HepG2 (cell line): Measurements from ENCODE around the gene CSMD2. TPM values are rescaled to one million over a fixed set of nuclear protein-coding genes. Genes with fewer than 3 reads are reported as not detected.

Source experiments
- ATAC-seq: fragments of 200-7000 bp; cut with Tn5 transposase; 3 replicates; pipeline ENCODE4 v1.9.1; 2020; ENCODE audit warnings: mild to moderate bottlenecking, moderate library complexity
- BruUV-seq: library from RNA; stranded (reverse); fragments of 400-500 nt; replicated peaks from 2 replicates; lab custom pipeline; 2021; lab: Mats Ljungman, UMichigan
- CTCF ChIA-PET: fragments of 300-600 bp; formaldehyde crosslinking; extraction: SDS; loops from one replicate; lab custom pipeline; 2021; ENCODE audit warnings: low total read pairs, inconsistent platforms, low intra/inter-chr PET ratio; lab: Yijun Ruan, JAX
- POLR2A ChIA-PET: fragments of 350-600 bp; sonication (Branson Sonifier 250); formaldehyde crosslinking; loops from one replicate; lab custom pipeline; 2020; ENCODE audit warnings: antibody characterized with exemption, inconsistent platforms; lab: Yijun Ruan, JAX
- DNase-seq: peaks from one replicate; pipeline ENCODE4 v3.0.0-alpha.2; 2015; ENCODE audit warnings: low spot score
- FAIRE-seq: peaks from 3 replicates; lab custom pipeline; 2011; peaks lifted over from hg19 to GRCh38; lab: Jason Lieb, UNC
- H2AFZ ChIP-seq: one replicate; pipeline ENCODE4 v1.6.1; 2011; ENCODE audit warnings: low read length, inconsistent platforms
- H3K27ac ChIP-seq: fragments of 300-600 bp; 3 replicates; pipeline ENCODE4 v1.8.0; 2011; ENCODE audit warnings: mixed run types, mild to moderate bottlenecking, mixed read lengths, low read length, inconsistent platforms; ENCODE audit not compliant: insufficient read depth; ENCODE audit errors: extremely low read length
- H3K27me3 ChIP-seq, 2 experiments: fragments of 200-600 bp in 1 of 2; 2 replicates in 1 of 2; 3 replicates in 1 of 2; pipeline versions ENCODE4 v1.6.0 to v1.8.0; 2011; ENCODE audit warnings: low read length in 2 of 2, mild to moderate bottlenecking in 2 of 2, moderate library complexity in 2 of 2, inconsistent platforms in 1 of 2; ENCODE audit not compliant: insufficient read depth in 2 of 2, control insufficient read depth in 1 of 2
- H3K36me3 ChIP-seq, 2 experiments: fragments of 200-600 bp in 1 of 2; replicated peaks in 1 of 2; 2 replicates in 1 of 2; 3 replicates in 1 of 2; pipeline versions ENCODE4 v1.5.1 to v1.8.0; 2011; ENCODE audit warnings: low read length in 2 of 2, inconsistent platforms in 1 of 2; ENCODE audit not compliant: insufficient read depth in 2 of 2, control insufficient read depth in 1 of 2
- H3K4me1 ChIP-seq: 2 replicates; pipeline ENCODE4 v1.5.1; 2012; ENCODE audit warnings: low read length, inconsistent platforms; ENCODE audit not compliant: insufficient read depth
- H3K4me2 ChIP-seq: 2 replicates; pipeline ENCODE4 v1.6.0; 2011; ENCODE audit warnings: low read depth, low read length, inconsistent platforms
- H3K4me3 ChIP-seq, 3 experiments: fragments of 200-600 bp in 1 of 3; sonication (generic), shearing (Covaris generic) in 1 of 3; replicated peaks in 1 of 3; 2 replicates each; pipeline ENCODE4 v1.5.1; 2011 to 2016; ENCODE audit warnings: low read length in 3 of 3, inconsistent platforms in 2 of 3, low read depth in 2 of 3, mild to moderate bottlenecking in 2 of 3, control low read depth in 1 of 3, mixed read lengths in 1 of 3; ENCODE audit not compliant: insufficient read depth in 1 of 3
- H3K79me2 ChIP-seq: one replicate; pipeline ENCODE4 v1.6.1; 2011; ENCODE audit warnings: low read length, inconsistent platforms; ENCODE audit not compliant: insufficient read depth
- H3K9ac ChIP-seq: 2 replicates; pipeline ENCODE4 v1.6.0; 2011; ENCODE audit warnings: mild to moderate bottlenecking, low read depth, low read length, inconsistent platforms; ENCODE audit not compliant: insufficient read depth
- H3K9me3 ChIP-seq: 2 replicates; pipeline ENCODE4 v1.5.1; 2012; ENCODE audit warnings: mild to moderate bottlenecking, low read length
- H4K20me1 ChIP-seq: 2 replicates; pipeline ENCODE4 v1.6.0; 2011; ENCODE audit warnings: inconsistent platforms, mild to moderate bottlenecking, low read length, moderate library complexity; ENCODE audit not compliant: insufficient read depth
- HNF4A ChIP-seq: sonication (generic); formaldehyde crosslinking; IDR thresholded peaks from 2 replicates; pipeline ENCODE4 v1.4.0; 2020; ENCODE audit warnings: missing genetic modification reagents
- NCOA1 ChIP-seq: sonication (generic); formaldehyde crosslinking; IDR thresholded peaks from 2 replicates; pipeline ENCODE4 v1.9.0; 2021; ENCODE audit warnings: missing genetic modification reagents
- SRSF9 ChIP-seq: fragments of 200-400 bp; formaldehyde crosslinking; IDR thresholded peaks from 2 replicates; pipeline ENCODE4 v1.6.1; 2018; ENCODE audit warnings: borderline replicate concordance, mild to moderate bottlenecking, low read depth, low read length; ENCODE audit not compliant: insufficient read depth, poor library complexity, severe bottlenecking
- TARDBP ChIP-seq: sonication (generic); formaldehyde crosslinking; IDR thresholded peaks from 2 replicates; pipeline ENCODE4 v1.8.0; 2022; ENCODE audit warnings: mild to moderate bottlenecking, missing genetic modification reagents
- TMF1 ChIP-seq: sonication (generic); formaldehyde crosslinking; IDR thresholded peaks from 2 replicates; pipeline ENCODE4 v1.8.1; 2022; ENCODE audit warnings: low read depth, missing genetic modification reagents
- TOPORS ChIP-seq: sonication (generic); formaldehyde crosslinking; IDR thresholded peaks from 2 replicates; pipeline ENCODE4 v1.8.0; 2023; ENCODE audit warnings: mild to moderate bottlenecking, missing genetic modification reagents
- TRIM24 ChIP-seq: sonication (generic); formaldehyde crosslinking; IDR thresholded peaks from 2 replicates; pipeline ENCODE4 v1.8.0; 2022; ENCODE audit warnings: mild to moderate bottlenecking, missing genetic modification reagents
- TSC22D2 ChIP-seq: sonication (generic); formaldehyde crosslinking; IDR thresholded peaks from 2 replicates; pipeline ENCODE4 v1.5.1; 2020; ENCODE audit warnings: missing genetic modification reagents, mild to moderate bottlenecking, borderline replicate concordance
- ZNF335 ChIP-seq: sonication (generic); formaldehyde crosslinking; IDR thresholded peaks from 2 replicates; pipeline ENCODE4 v1.4.0; 2020; ENCODE audit warnings: missing genetic modification reagents
- ZNF446 ChIP-seq: sonication (generic); formaldehyde crosslinking; IDR thresholded peaks from 2 replicates; pipeline ENCODE4 v1.5.0; 2020; ENCODE audit warnings: mild to moderate bottlenecking, missing genetic modification reagents
- ZNF709 ChIP-seq: sonication (generic); formaldehyde crosslinking; IDR thresholded peaks from 2 replicates; pipeline ENCODE4 v1.5.0; 2020; ENCODE audit warnings: mild to moderate bottlenecking, missing genetic modification reagents
- whole genome bisulfite sequencing: methylation state at CpG from one replicate; pipeline ENCODE4 v1.1.6; 2017; ENCODE audit warnings: low lambda C conversion rate; 5-methylcytosine and 5-hydroxymethylcytosine counted together
- in situ Hi-C: cut with HindIII; loops from 2 replicates; pipeline ENCODE4 v1.10.0; 2017; ENCODE audit warnings: low pct_unique_long_range_greater_than_20kb; ENCODE audit not compliant: extremely low pct_ligation_motif_present
- intact Hi-C: fragments of 100-400 bp; cut with micrococcal nuclease; formaldehyde crosslinking; loops from one replicate; pipeline ENCODE4 v1.10.0; 2022; ENCODE audit not compliant: unreplicated experiment
- polyA plus RNA-seq, 8 experiments: library from polyadenylated mRNA; depleted of rRNA in 3 of 8; stranded (reverse) in 7 of 8; unstranded in 1 of 8; fragments of >200 nt; fragmentation: Illumina TruSeq in 4 of 8; extraction: Trizol in 4 of 8; gene quantifications; 2 replicates each; pipeline versions ENCODE4 v1.2.1 to v1.2.3, GENCODE V29; 2011 to 2016; ENCODE audit warnings: low read depth in 4 of 8, missing spikeins in 1 of 8, mixed read lengths in 1 of 8; ENCODE audit not compliant: insufficient read depth in 1 of 8
- total RNA-seq, 5 experiments: library from RNA; depleted of rRNA; stranded (reverse); fragments of >200 nt; fragmentation: Illumina TruSeq; extraction: Trizol; gene quantifications; 2 replicates each; pipeline ENCODE4 v1.2.3, GENCODE V29; 2016; ENCODE audit warnings: low read depth in 1 of 5
- TF ChIP-seq, protein P1 (sequence below): IDR thresholded peaks from 2 replicates; pipeline ENCODE4 v1.6.1; 2012; ENCODE audit warnings: low read depth, low read length, improper control_type of control experiment

Gene CSMD2
- total and polyA plus RNA-seq, 2 of the 13 experiments (the other 11 are each of a cell fraction or from before 2014, with no cell fraction given) = not detected

DNA sequence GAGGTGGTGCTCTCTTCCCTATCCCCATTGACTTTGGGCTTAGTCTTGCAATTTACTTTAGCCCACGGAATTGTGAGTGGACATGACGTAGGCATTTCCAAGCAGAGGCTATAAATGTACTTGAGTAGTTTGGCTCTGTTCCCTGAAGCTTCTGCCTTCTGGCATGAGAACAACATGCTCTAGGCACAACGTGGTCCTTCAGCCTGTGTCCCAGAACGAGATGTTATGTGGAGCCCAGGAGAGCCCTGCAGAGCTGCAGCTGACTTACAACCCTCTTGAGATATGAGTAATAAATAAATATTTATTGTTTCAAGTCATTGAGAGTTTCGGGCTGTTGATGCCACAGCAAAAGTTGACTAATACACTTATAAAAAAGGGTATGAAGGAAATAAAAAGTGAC is 406.3 kb downstream of the CSMD2 start:
- CTCF ChIA-PET = no interaction called here
- no peaks in the 10 kb centered on the region for H4K20me1 ChIP-seq
- H2AFZ ChIP-seq = no peak overlapping the region
- H3K9me3 ChIP-seq = peaks cover 5% of the 10 kb centered on the region; the same call in 1 of the 2 replicates
- no peaks in the 10 kb centered on the region for H3K27me3 ChIP-seq
- FAIRE-seq = no peak
- H3K4me2 ChIP-seq = no peak overlapping the region
- in situ Hi-C loops = no loop called here
- no peak for TF ChIP-seq TOPORS (CRISPR knock-in tag)
- no peak for TF ChIP-seq TSC22D2
- TF ChIP-seq ZNF446 (CRISPR knock-in tag) = no peak
- no peak for TF ChIP-seq TMF1 (CRISPR knock-in tag)
- TF ChIP-seq TARDBP (CRISPR knock-in tag) = no peak
- TF ChIP-seq ZNF335 (CRISPR knock-in tag) = no peak
- TF ChIP-seq TRIM24 (CRISPR knock-in tag) = no peak
- TF ChIP-seq SRSF9 = no peak
- TF ChIP-seq, protein P1, sequence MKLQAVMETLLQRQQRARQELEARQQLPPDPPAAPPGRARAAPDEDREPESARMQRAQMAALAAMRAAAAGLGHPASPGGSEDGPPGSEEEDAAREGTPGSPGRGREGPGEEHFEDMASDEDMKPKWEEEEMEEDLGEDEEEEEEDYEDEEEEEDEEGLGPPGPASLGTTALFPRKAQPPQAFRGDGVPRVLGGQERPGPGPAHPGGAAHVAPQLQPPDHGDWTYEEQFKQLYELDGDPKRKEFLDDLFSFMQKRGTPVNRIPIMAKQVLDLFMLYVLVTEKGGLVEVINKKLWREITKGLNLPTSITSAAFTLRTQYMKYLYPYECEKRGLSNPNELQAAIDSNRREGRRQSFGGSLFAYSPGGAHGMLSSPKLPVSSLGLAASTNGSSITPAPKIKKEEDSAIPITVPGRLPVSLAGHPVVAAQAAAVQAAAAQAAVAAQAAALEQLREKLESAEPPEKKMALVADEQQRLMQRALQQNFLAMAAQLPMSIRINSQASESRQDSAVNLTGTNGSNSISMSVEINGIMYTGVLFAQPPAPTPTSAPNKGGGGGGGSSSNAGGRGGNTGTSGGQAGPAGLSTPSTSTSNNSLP = no peak
- no peak for TF ChIP-seq NCOA1 (CRISPR knock-in tag)
- no peak for TF ChIP-seq HNF4A (CRISPR knock-in tag)
- TF ChIP-seq ZNF709 (CRISPR knock-in tag) = no peak
- TF ChIP-seq, all 625 proteins: peak for 0
- no peaks in the 10 kb centered on the region for H3K79me2 ChIP-seq
- no TSS peak for BruUV-seq
- H3K4me1 ChIP-seq = no peaks in the 10 kb centered on the region
- H3K36me3 ChIP-seq = no peaks in the 10 kb centered on the region
- H3K27ac ChIP-seq = no peak overlapping the region
- ATAC-seq = no peak
- POLR2A ChIA-PET = no interaction called here
- H3K4me3 ChIP-seq = no peak overlapping the region
- intact Hi-C loops = loop anchor here (2.0 kb wide), 1 partner anchor 28 kb away; no protein-coding TSS in a partner anchor
- H3K9ac ChIP-seq = no peak overlapping the region
- DNase-seq = no peak
- 2% methylated on average over 5 of the region's 5 CpGs for WGBS
